SHP77 (cell line): ENCODE measurements around the gene C3orf70.

Source experiments
- DNase-seq, 2 experiments: peaks; one replicate each; lab custom pipeline; 2025; lab: John Stamatoyannopoulos, UW

C3orf70 gene

GRCh38 chr3:185152410-185153170, at the start of gene C3orf70:
Gene C3orf70 (minus strand): TSS chr3:185153060. CDS start chr3:185152823, 237 bp downstream.
- DNase-seq = no peak

DNA sequence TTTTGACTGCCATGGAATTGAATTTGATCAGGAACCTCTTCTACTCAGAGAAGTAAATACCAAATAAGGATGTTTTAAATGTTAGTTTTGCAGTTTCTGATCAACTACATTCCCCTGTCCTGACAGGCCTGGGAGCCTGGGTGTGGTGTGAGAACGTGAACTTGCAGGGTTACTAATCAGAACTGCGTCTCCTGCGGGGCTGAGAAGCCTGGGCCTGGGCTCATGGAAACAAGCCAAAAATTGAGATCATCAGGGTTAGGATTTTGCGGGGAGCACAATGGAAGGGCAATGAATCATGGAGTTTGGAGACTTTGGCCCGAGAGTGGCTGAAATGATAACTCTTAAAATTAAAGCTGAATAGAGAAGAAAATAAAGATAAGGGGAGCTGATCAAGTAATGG, 47.8 kb upstream of the C3orf70 start:
- DNase-seq = no peak

DNA sequence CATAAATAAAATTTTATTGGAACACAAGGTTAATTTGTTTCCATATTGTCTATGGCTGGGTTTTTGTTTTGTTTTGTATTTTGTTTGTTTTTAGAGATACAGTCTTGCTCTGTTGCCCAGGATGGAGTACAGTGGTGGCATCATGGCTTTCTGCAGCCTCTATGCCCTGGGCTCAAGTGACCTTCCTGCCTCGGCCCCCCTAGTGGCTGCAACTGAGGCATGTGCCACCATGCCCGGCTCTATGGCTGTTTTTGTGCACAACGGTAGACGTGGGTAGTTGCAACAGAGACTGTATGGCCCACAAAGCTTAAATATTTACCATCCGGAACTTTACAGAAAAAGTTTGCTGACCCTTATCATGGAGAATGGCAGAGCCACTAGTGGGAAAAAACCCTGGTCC, 46.8 kb upstream of the C3orf70 start:
- no peak for DNase-seq

GRCh38 chr3:185199206-185199605, 46.3 kb upstream of the C3orf70 start:
- no peak for DNase-seq

GRCh38 chr3:185197068-185197467, 44.2 kb upstream of the C3orf70 start:
- no peak for DNase-seq

DNA sequence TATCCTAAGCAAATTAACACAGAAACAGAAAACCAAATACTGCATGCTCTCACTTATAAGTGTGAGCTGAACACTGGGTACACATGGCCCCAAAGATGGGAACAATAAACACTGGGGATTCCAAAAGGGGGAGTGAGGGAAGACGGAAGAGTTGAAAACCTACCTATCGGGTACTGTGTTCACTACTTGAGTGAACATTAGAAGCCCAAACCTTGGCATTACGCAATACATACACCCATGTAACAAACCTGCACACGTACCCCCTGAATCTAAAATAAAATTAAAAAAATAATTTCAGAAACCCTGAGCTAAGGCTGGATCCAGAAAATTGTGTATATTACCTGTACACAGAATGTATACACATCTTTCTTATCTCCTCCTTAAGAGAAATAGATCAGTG, 42.8 kb upstream of the C3orf70 start:
- no peak for DNase-seq

DNA sequence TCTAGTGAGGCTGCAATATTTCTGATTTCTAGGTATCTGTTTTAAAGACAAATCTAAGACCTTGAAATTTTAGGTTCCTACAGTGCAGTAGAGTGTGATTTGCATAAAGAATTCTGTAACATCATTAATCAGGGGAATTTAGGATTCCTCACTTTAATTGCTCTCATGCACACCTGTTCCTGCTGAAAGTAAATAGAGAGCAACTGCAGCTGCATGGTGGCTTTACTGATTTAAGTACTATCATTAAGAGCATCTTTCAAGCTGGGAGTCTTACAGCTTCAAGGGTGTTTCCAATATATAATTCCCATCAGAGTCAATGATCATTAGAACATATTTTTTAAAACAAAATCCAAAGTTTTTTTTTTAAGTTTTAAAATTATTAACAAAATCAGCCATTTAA, 36.0 kb upstream of the C3orf70 start:
- peak; percentile 7 to 31 for DNase-seq

- DNase-seq = no peak
Measured at GRCh38 chr3:185187391-185187790, 34.5 kb upstream of the C3orf70 start.

- peak; percentile 5 to 16 for DNase-seq
Measured at GRCh38 chr3:185176750-185177359, 24.0 kb upstream of the C3orf70 start.

DNA sequence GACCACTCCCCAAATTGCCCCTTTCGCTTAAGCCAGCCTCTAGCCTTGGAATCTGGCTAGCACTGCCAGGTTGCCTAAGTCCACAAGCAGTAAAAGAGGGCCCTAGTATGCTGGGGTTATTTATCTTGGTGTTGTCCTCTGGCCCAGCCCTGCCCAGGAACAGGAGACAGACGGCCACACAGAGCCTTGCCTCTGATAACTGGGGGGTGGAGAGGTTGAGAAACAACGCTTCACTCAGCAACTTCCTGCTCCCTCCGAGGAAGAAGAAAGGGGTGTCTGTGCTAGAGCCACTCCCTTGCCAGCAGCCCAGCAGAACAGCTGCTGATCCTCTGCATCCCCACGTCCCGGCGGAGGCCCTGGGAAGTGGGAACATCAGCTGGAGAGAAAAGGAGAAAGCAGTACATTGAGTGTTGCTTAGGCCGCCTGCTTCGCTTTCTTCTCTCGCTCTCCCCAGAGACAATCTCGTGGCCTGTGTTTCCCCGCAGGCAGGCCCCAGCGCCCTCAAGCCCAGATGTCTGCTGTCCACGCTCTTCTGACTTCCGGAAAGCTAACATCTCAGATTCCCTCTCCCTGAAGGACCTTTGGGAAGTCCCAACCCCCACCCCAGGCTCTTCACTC, 22.6 kb upstream of the C3orf70 start:
- DNase-seq = peak; percentile 49 to 68

- DNase-seq = no peak
Measured at GRCh38 chr3:185172086-185173049, 19.5 kb upstream of the C3orf70 start.

- DNase-seq = no peak
Measured at GRCh38 chr3:185164428-185165217, 11.8 kb upstream of the C3orf70 start.

GRCh38 chr3:185162634-185163033, 9.8 kb upstream of the C3orf70 start:
- DNase-seq = no peak

GRCh38 chr3:185161761-185162160, 8.9 kb upstream of the C3orf70 start:
- no peak for DNase-seq

- DNase-seq = no peak
Measured at GRCh38 chr3:185157347-185157746, 4.5 kb upstream of the C3orf70 start.

- DNase-seq = no peak
Measured at GRCh38 chr3:185155678-185156077, 2.8 kb upstream of the C3orf70 start.

DNA sequence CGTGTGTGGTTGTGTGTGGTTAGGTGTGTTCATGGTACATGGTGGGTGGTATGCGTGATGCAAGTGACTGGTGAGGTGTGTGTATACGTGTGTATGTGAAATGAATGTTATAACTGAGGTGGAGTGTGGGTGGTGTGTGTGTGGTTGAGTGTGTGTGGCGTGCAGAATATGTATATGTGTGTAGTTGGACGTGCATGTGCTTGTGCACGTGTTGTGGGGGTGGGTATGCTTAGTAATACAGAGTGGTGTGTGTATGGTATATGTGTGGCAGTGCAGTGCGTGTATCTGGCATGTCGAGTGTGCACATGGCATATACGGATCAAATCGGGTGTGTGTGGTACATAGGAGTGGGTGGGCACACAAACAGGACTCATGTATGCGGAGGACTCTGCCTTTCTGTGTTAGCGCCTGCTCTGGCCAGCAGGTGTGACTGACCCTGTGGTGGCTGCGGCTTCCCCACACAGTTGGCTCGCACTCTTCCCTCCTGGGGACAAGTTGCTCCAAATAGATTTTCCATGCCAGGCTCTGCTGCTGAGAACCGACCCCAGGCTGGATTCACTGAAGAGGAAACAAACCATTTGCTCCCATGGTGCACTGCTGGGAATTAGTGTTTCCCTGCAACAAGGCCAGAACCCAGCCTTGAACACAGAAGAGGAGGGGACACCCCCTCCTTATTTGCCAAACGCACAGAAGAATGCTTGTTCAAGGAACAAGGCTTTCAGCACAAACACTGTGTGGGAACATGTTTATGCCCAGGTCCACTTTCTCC, 1.2 kb upstream of the C3orf70 start:
- no peak for DNase-seq

DNA sequence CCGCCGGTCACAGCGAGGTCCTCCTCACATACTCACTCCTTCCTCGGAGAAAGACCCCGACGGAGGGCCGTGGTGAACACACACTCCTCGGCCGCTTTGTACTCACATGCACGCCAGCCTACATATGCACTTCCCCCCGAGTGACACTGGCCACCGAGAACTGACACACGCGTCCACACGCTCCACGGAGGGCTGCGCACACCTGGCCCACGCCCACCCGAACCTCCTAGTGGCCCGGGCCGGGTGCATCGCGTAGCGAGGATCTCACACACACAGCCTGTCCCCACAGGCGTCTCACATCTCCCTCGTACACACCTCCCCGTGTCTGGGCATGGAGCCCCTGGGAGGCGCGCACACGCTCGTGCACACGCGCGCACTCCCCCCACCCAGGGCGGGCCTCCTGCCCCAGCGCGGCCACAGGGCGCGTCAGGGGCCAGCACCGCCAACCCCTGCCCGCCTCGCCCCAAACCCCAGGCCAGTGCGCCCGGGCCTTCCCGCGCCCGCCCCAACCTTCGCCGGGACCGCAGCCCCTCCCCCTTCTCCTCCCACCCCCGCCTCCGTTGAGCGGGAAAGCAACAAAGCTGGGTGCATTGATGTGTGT, 411 bp upstream of the C3orf70 start:
- no peak for DNase-seq

GRCh38 chr3:185151964-185152409, 873 bp downstream of the C3orf70 start:
- DNase-seq = no peak
